Measurements from ENCODE around the gene ACSL5. TPM values are rescaled to one million over a fixed set of nuclear protein-coding genes. Genes with fewer than 3 reads are reported as not detected.

ACSL5 gene
- total and polyA plus RNA-seq, 2 donors (not counting 1 experiment from before 2014, with no cell fraction given) = 1.7 to 6.6 TPM

GRCh38 chr10:112333452-112333851, 40.5 kb upstream of the ACSL5 start:
- no peaks in the 10 kb centered on the region for H3K27me3 ChIP-seq (ENCODE audit: control insufficient read depth, insufficient read depth, low read length)

GRCh38 chr10:112335111-112335867, 38.6 kb upstream of the ACSL5 start:
- peak in 1 of 2 donors; percentile 3 for DNase-seq (ENCODE audit: low read depth in 2 of 2)
- Histone ChIP-seq H3K4me1 (ENCODE audit: control insufficient read depth, extremely low read depth, insufficient read depth, low read length) (no peaks in the 10 kb centered on the region), H3K9me3 (ENCODE audit: control insufficient read depth, insufficient read depth, low read depth, low read length) (no peaks in the 10 kb centered on the region), H3K36me3 (ENCODE audit: control insufficient read depth, insufficient read depth, low read length) (no peaks in the 10 kb centered on the region), H3K4me2 (ENCODE audit: extremely low read depth, insufficient read depth, low read length) (no peak overlapping the region), H3K79me2 (ENCODE audit: control insufficient read depth, insufficient read depth, low read length) (no peaks in the 10 kb centered on the region), H3K4me3 (replicated peaks in 1 of 4; ENCODE audit: control extremely low read depth in 1 of 4, insufficient read depth in 1 of 4, low read depth in 3 of 4, low read length in 4 of 4) (no peak overlapping the region), H3K27me3 (ENCODE audit: control insufficient read depth, insufficient read depth, low read length) (no peaks in the 10 kb centered on the region), H3K27ac (ENCODE audit: insufficient read depth, low read length) (no peak overlapping the region), H2AFZ (ENCODE audit: low read length) (no peak overlapping the region), H3K9ac (ENCODE audit: insufficient read depth, low read length) (no peak overlapping the region), H4K20me1 (ENCODE audit: control insufficient read depth, extremely low read depth, insufficient read depth, low read length) (no peaks in the 10 kb centered on the region)
- TF ChIP-seq EZH2 (IDR thresholded peaks at IDR 0.05; ENCODE audit: low read length, missing control alignments) = no peak
- no peak for TF ChIP-seq CTCF (conservative IDR thresholded peaks at IDR 0.05 in 1 of 2, IDR thresholded peaks at IDR 0.05 in 1 of 2; ENCODE audit: low read depth in 1 of 2, low read length in 2 of 2)

More at GRCh38 chr10:112333452-112333851, 40.5 kb upstream of the ACSL5 start:
- no peak overlapping the region for H3K4me2 ChIP-seq (ENCODE audit: extremely low read depth, insufficient read depth, low read length)
- no peaks in the 10 kb centered on the region for H3K9me3 ChIP-seq (ENCODE audit: control insufficient read depth, insufficient read depth, low read depth, low read length)
- H3K79me2 ChIP-seq (ENCODE audit: control insufficient read depth, insufficient read depth, low read length) = no peaks in the 10 kb centered on the region
- H3K9ac ChIP-seq (ENCODE audit: insufficient read depth, low read length) = no peak overlapping the region
- H3K27ac ChIP-seq (ENCODE audit: insufficient read depth, low read length) = no peak overlapping the region
- H3K4me1 ChIP-seq (ENCODE audit: control insufficient read depth, extremely low read depth, insufficient read depth, low read length) = no peaks in the 10 kb centered on the region
- no peaks in the 10 kb centered on the region for H3K36me3 ChIP-seq (ENCODE audit: control insufficient read depth, insufficient read depth, low read length)
- DNase-seq (ENCODE audit: low read depth in 2 of 2) = no peak
- no peaks in the 10 kb centered on the region for H4K20me1 ChIP-seq (ENCODE audit: control insufficient read depth, extremely low read depth, insufficient read depth, low read length)
- no peak overlapping the region for H3K4me3 ChIP-seq (replicated peaks in 1 of 4; ENCODE audit: control extremely low read depth in 1 of 4, insufficient read depth in 1 of 4, low read depth in 3 of 4, low read length in 4 of 4)
- TF ChIP-seq EZH2 (IDR thresholded peaks at IDR 0.05; ENCODE audit: low read length, missing control alignments) (no peak), CTCF (conservative IDR thresholded peaks at IDR 0.05 in 1 of 2, IDR thresholded peaks at IDR 0.05 in 1 of 2; ENCODE audit: low read depth in 1 of 2, low read length in 2 of 2) (no peak)
- H2AFZ ChIP-seq (ENCODE audit: low read length) = no peak overlapping the region

DNA sequence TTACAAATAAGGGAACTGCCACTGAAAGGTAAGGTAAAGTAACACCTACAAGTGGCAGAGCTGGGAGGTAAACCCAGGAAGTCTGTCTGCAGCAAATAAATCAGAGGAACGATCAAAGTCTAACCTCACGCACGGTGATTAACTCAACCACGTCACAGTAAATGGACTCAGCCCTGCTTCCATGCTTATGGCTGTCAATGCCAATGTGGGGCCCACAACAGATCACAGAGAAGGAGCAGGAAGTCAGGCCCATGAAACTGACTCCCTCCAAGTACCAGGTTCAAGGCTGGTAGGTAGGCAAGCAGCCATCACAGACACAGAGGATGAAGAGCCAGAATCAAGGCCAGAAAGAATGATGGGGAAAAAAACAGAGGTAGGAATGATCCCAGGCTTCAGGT, 38.0 kb upstream of the ACSL5 start:
- Histone ChIP-seq H3K79me2 (ENCODE audit: control insufficient read depth, insufficient read depth, low read length) (no peaks in the 10 kb centered on the region), H3K36me3 (ENCODE audit: control insufficient read depth, insufficient read depth, low read length) (no peaks in the 10 kb centered on the region), H2AFZ (ENCODE audit: low read length) (no peak overlapping the region), H4K20me1 (ENCODE audit: control insufficient read depth, extremely low read depth, insufficient read depth, low read length) (no peaks in the 10 kb centered on the region), H3K4me3 (replicated peaks in 1 of 4; ENCODE audit: control extremely low read depth in 1 of 4, insufficient read depth in 1 of 4, low read depth in 3 of 4, low read length in 4 of 4) (no peak overlapping the region), H3K27me3 (ENCODE audit: control insufficient read depth, insufficient read depth, low read length) (no peaks in the 10 kb centered on the region), H3K27ac (ENCODE audit: insufficient read depth, low read length) (no peak overlapping the region), H3K4me1 (ENCODE audit: control insufficient read depth, extremely low read depth, insufficient read depth, low read length) (no peaks in the 10 kb centered on the region), H3K9me3 (ENCODE audit: control insufficient read depth, insufficient read depth, low read depth, low read length) (no peaks in the 10 kb centered on the region), H3K9ac (ENCODE audit: insufficient read depth, low read length) (no peak overlapping the region), H3K4me2 (ENCODE audit: extremely low read depth, insufficient read depth, low read length) (no peak overlapping the region)
- no peak for TF ChIP-seq EZH2 (IDR thresholded peaks at IDR 0.05; ENCODE audit: low read length, missing control alignments)
- TF ChIP-seq CTCF (conservative IDR thresholded peaks at IDR 0.05 in 1 of 2, IDR thresholded peaks at IDR 0.05 in 1 of 2; ENCODE audit: low read depth in 1 of 2, low read length in 2 of 2) = no peak
- DNase-seq (ENCODE audit: low read depth in 2 of 2) = no peak
